Measurements from ENCODE around the gene XAF1.

XAF1 gene

GRCh38 chr17:6755731-6756184, at the start of gene XAF1:
TSS of gene XAF1 (plus strand) at chr17:6756046. CDS start at chr17:6756079, 33 bp downstream.
- no peak within 1 kb of the TSS for H3K4me3 ChIP-seq
- no peaks in the 10 kb centered on the region; the same call in 1 of the 2 replicates for H3K27me3 ChIP-seq (ENCODE audit: low read depth)
- H3K36me3 ChIP-seq (replicated peaks): no peaks in the 10 kb centered on the region
- in situ Hi-C loops (cut with MboI; ENCODE audit: low sequenced_read_pairs): no loop called here
- H3K4me1 ChIP-seq: no peaks in the 10 kb centered on the region
- no peaks in the 10 kb centered on the region for H3K9me3 ChIP-seq
- DNase-seq (ENCODE audit: low spot score in 2 of 2): no peak

- no peaks in the 10 kb centered on the region for H3K4me1 ChIP-seq
- no peaks in the 10 kb centered on the region for H3K9me3 ChIP-seq
- no peak for DNase-seq (ENCODE audit: low spot score in 2 of 2)
- H3K27me3 ChIP-seq (ENCODE audit: low read depth): no peaks in the 10 kb centered on the region
- in situ Hi-C loops (cut with MboI; ENCODE audit: low sequenced_read_pairs): no loop called here
- no peaks in the 10 kb centered on the region for H3K36me3 ChIP-seq (replicated peaks)
- H3K4me3 ChIP-seq: no peak overlapping the region
Observed at GRCh38 chr17:6706499-6706898, 49.3 kb upstream of the XAF1 start.

DNA sequence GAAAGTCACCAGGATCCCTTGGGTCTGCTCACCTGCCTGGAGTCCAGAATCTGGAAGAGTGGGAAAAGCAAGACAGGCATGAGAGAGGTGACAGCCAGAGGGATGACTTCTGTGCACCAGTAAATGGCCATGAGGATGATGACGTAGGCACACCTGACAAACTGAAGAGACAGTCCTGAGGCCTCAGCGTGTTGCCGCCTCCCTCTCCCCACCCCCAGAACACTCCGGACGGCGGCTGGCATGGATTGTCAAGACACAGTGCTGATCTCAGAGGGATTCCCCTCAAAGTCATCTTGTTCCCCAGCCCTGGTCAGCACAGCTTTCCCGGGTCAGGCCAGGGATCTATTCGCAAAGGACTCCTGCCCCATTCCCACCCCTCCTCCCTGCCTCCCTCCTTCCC, 48.9 kb upstream of the XAF1 start:
- Histone ChIP-seq H3K36me3 (replicated peaks) (no peaks in the 10 kb centered on the region), H3K4me3 (no peak overlapping the region), H3K4me1 (no peaks in the 10 kb centered on the region), H3K9me3 (no peaks in the 10 kb centered on the region), H3K27me3 (ENCODE audit: low read depth) (no peaks in the 10 kb centered on the region)
- DNase-seq (ENCODE audit: low spot score in 2 of 2): no peak
- in situ Hi-C loops (cut with MboI; ENCODE audit: low sequenced_read_pairs): no loop called here

DNA sequence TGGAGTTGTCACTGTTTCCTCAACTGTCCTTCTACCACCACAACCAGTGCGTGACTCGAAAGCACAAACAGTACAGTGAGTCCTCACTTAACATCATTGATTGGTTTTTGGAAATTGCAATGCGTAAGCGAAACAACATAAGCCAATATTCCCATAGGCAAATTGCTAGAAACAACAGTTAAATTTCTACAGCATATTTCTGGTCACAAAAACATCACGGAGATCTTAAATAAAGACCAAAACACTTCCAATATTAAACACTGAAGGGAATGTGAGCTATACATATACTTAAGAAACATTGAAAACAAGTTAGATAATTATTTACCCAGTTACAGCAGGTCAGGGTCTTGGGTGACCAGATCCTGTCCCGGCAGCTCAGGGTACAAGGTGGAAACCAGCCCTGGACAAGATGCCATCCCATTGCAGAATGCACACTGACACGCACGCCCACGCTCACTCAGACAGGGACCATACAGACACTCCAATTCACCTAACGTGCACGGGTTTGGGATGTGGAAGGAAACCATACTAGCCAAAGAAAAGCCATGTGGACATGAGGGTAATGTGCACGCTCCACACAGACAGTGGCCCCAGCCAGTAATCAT, 47.4 kb upstream of the XAF1 start:
- no peaks in the 10 kb centered on the region for H3K4me1 ChIP-seq
- in situ Hi-C loops (cut with MboI; ENCODE audit: low sequenced_read_pairs): no loop called here

GRCh38 chr17:6710317-6710716, 45.5 kb upstream of the XAF1 start:
- no peak for DNase-seq (ENCODE audit: low spot score in 2 of 2)
- H3K4me1 ChIP-seq: no peaks in the 10 kb centered on the region
- in situ Hi-C loops (cut with MboI; ENCODE audit: low sequenced_read_pairs): no loop called here

More for the DNA sequence above, 47.4 kb upstream of the XAF1 start:
- no peaks in the 10 kb centered on the region for H3K27me3 ChIP-seq (ENCODE audit: low read depth)
- H3K4me3 ChIP-seq: no peak overlapping the region
- no peak for DNase-seq (ENCODE audit: low spot score in 2 of 2)
- no peaks in the 10 kb centered on the region for H3K9me3 ChIP-seq
- H3K36me3 ChIP-seq (replicated peaks): no peaks in the 10 kb centered on the region

DNA sequence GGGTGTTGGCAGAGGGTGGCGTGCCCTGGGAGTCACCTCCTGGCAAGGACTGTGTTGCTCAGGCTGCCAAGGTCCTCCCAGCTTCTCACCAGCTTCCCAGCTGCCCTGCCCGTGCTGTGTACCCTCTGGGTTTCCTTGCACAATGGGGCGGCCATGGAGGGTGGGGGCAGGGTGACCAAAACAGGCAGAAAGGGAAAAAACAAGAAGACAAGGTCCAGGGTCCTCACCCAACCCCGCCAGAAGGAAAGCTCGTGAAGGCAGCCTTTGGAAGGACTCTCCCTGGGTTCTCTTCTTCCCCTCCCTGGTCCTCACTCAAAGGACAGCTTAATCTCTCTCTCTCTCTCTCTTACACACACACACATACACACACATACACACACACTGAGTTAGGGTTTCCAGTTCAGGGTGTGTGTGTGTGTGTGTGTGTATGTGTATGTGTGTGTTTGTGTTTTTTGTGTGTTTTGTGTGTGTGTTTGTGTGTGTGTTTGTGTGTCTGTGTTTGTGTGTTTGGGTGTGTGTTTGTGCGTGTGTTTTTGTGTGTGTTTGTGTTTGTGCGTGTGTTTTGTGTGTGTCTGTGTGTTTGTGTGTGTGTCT, 44.7 kb upstream of the XAF1 start:
- H3K27me3 ChIP-seq (ENCODE audit: low read depth): no peaks in the 10 kb centered on the region
- H3K9me3 ChIP-seq: no peaks in the 10 kb centered on the region
- no peak overlapping the region for H3K4me3 ChIP-seq
- H3K36me3 ChIP-seq (replicated peaks): no peaks in the 10 kb centered on the region
- H3K4me1 ChIP-seq: no peaks in the 10 kb centered on the region
- no peak for DNase-seq (ENCODE audit: low spot score in 2 of 2)
- in situ Hi-C loops (cut with MboI; ENCODE audit: low sequenced_read_pairs): no loop called here

More at GRCh38 chr17:6710317-6710716, 45.5 kb upstream of the XAF1 start:
- Histone ChIP-seq H3K4me3 (no peak overlapping the region), H3K9me3 (no peaks in the 10 kb centered on the region), H3K27me3 (ENCODE audit: low read depth) (no peaks in the 10 kb centered on the region), H3K36me3 (replicated peaks) (no peaks in the 10 kb centered on the region)

DNA sequence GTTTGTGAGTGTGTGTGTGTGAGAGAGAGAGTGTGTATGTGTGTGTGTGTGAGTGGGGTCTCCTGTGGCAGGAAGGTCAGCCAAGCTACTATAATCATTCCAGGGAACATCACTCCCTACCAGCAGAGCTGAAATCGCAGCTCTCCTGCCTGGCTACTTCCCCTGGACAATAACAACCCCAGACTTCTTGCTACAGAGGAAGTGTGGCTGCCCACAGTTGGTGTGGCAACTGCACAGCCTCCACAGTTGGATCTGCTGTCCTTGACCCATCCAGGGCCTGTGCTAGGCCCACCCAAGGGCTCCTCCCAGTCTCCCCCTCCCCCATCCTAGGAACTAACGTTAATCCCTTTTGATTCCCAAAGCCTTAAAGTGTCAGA, 44.2 kb upstream of the XAF1 start:
- in situ Hi-C loops (cut with MboI; ENCODE audit: low sequenced_read_pairs): no loop called here
- Histone ChIP-seq H3K9me3 (no peaks in the 10 kb centered on the region), H3K4me3 (no peak overlapping the region), H3K27me3 (ENCODE audit: low read depth) (no peaks in the 10 kb centered on the region), H3K36me3 (replicated peaks) (no peaks in the 10 kb centered on the region), H3K4me1 (no peaks in the 10 kb centered on the region)
- DNase-seq (ENCODE audit: low spot score in 2 of 2): no peak

GRCh38 chr17:6712058-6712853, 43.6 kb upstream of the XAF1 start:
- Histone ChIP-seq H3K27me3 (ENCODE audit: low read depth) (no peaks in the 10 kb centered on the region), H3K36me3 (replicated peaks) (no peaks in the 10 kb centered on the region), H3K4me1 (no peaks in the 10 kb centered on the region), H3K4me3 (no peak overlapping the region), H3K9me3 (no peaks in the 10 kb centered on the region)
- in situ Hi-C loops (cut with MboI; ENCODE audit: low sequenced_read_pairs): no loop called here
- DNase-seq (ENCODE audit: low spot score in 2 of 2): peak in 1 of 2 experiments; percentile 38

DNA sequence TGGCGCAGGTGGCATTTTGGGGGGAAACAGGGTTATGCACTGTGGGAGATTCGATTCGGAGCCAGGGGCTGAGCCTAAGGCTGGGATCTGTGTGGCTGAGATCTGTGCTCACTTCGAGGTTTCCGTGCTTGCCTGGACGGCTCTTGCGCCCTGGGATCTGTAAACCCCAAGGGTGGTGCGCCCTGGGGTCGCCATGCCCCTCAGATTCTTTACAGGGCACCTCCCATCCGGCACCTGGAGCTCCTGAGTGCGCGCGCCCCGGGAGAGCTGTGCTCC, 43.1 kb upstream of the XAF1 start:
- no peak for DNase-seq (ENCODE audit: low spot score in 2 of 2)
- no peaks in the 10 kb centered on the region for H3K9me3 ChIP-seq
- H3K4me3 ChIP-seq: peak overlapping the region; percentile 14; the same call in 1 of the 2 replicates
- no peaks in the 10 kb centered on the region for H3K27me3 ChIP-seq (ENCODE audit: low read depth)
- in situ Hi-C loops (cut with MboI; ENCODE audit: low sequenced_read_pairs): no loop called here
- H3K36me3 ChIP-seq (replicated peaks): no peaks in the 10 kb centered on the region
- H3K4me1 ChIP-seq: no peaks in the 10 kb centered on the region

DNA sequence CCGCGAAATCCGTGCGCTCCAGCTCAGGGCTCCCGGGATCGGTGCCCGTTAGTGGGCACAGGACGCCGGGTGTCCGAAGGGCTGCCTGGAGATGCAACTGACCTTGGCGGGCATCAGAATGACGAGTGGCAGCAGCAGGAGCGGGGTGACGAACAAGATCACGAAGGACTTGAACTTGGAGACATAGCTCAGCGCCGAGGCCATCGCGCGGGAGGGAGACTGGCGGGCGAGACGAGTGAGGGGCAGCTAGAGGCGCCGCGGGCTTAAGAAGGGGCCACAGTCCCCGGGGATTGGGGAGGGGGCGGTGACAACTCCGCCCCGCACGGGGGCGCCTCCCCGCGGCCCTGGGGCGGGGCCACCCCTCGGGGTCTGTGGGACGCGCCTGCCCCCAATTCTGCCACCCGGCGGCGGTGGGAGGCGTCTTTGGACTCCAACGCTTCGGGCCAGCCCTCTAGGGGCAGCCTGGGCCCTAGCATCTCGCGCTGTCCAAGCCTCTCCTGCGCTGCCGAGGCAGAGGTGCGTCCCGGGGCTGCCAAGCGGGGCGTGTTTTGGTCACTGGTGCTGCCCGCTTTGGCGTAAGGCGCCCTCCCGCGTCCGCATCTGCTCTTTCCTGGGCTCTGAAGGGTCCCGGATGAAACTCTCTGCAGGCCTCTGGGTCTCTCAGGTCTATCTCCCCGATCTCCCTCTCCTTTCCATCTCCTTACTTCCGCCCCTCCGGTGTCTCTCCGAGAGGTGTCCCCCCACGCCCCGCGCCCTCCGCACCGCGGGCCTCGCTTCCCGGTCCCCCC, 42.5 kb upstream of the XAF1 start, which contains the start of gene SLC13A5:
TSS of gene SLC13A5 (minus strand) at position 240 of the 788 bp plus-strand sequence. CDS start at position 204, 36 bp downstream.
- in situ Hi-C loops (cut with MboI; ENCODE audit: low sequenced_read_pairs): no loop called here

GRCh38 chr17:6713918-6714271, 42.0 kb upstream of the XAF1 start:
- in situ Hi-C loops (cut with MboI; ENCODE audit: low sequenced_read_pairs): no loop called here
- H3K36me3 ChIP-seq (replicated peaks): no peaks in the 10 kb centered on the region
- H3K9me3 ChIP-seq: no peaks in the 10 kb centered on the region
- peak overlapping the region; percentile 14; the same call in 1 of the 2 replicates for H3K4me3 ChIP-seq
- DNase-seq (ENCODE audit: low spot score in 2 of 2): no peak
- H3K27me3 ChIP-seq (ENCODE audit: low read depth): no peaks in the 10 kb centered on the region
- H3K4me1 ChIP-seq: no peaks in the 10 kb centered on the region

More for the DNA sequence above, 42.5 kb upstream of the XAF1 start, which contains the start of gene SLC13A5:
- Histone ChIP-seq H3K27me3 (ENCODE audit: low read depth) (no peaks in the 10 kb centered on the region), H3K4me3 (peak within 1 kb of the TSS; percentile 14), H3K9me3 (no peaks in the 10 kb centered on the region), H3K4me1 (no peaks in the 10 kb centered on the region), H3K36me3 (replicated peaks) (no peaks in the 10 kb centered on the region)
- DNase-seq (ENCODE audit: low spot score in 2 of 2): peak; percentile 18 to 71

- H3K36me3 ChIP-seq (replicated peaks): no peaks in the 10 kb centered on the region
- H3K27me3 ChIP-seq (ENCODE audit: low read depth): no peaks in the 10 kb centered on the region
- H3K4me1 ChIP-seq: no peaks in the 10 kb centered on the region
- in situ Hi-C loops (cut with MboI; ENCODE audit: low sequenced_read_pairs): no loop called here
- H3K9me3 ChIP-seq: no peaks in the 10 kb centered on the region
- DNase-seq (ENCODE audit: low spot score in 2 of 2): no peak
- no peak overlapping the region for H3K4me3 ChIP-seq
Observed at GRCh38 chr17:6714315-6714874, 41.5 kb upstream of the XAF1 start.

- Histone ChIP-seq H3K4me3 (no peak overlapping the region), H3K36me3 (replicated peaks) (no peaks in the 10 kb centered on the region), H3K9me3 (no peaks in the 10 kb centered on the region), H3K27me3 (ENCODE audit: low read depth) (peaks cover 13% of the 10 kb centered on the region), H3K4me1 (no peaks in the 10 kb centered on the region)
- DNase-seq (ENCODE audit: low spot score in 2 of 2): no peak
- in situ Hi-C loops (cut with MboI; ENCODE audit: low sequenced_read_pairs): no loop called here
Observed at GRCh38 chr17:6716736-6717135, 39.1 kb upstream of the XAF1 start.
